WTC11 (cell line): ENCODE measurements around the gene LAMTOR5. TPM values are rescaled to one million over a fixed set of nuclear protein-coding genes. Genes with fewer than 3 reads are reported as not detected.

ENCODE experiments used
- ATAC-seq: fragments of 200-7000 bp; cut with Tn5 transposase; 2 replicates; pipeline ENCODE4 v1.10.0; 2021; ENCODE audit warnings: mild to moderate bottlenecking, moderate library complexity
- CTCF ChIA-PET: fragments of 300-600 bp; sonication (Branson Sonifier 250); formaldehyde crosslinking; loops from one replicate; lab custom pipeline; 2021; ENCODE audit warnings: antibody characterized with exemption; lab: Charles Lee
- POLR2A ChIA-PET: fragments of 350-600 bp; sonication (Branson Sonifier 250); formaldehyde crosslinking; loops from one replicate; lab custom pipeline; 2021; ENCODE audit warnings: antibody characterized with exemption; lab: Charles Lee
- DNase-seq: peaks from one replicate; pipeline ENCODE4 v3.0.0; 2021; ENCODE audit warnings: low spot score
- H3K27ac Mint-ChIP-seq: 2 replicates; pipeline ENCODE4 v1.8.0; 2021; ENCODE audit warnings: mixed read lengths
- H3K27me3 Mint-ChIP-seq: 2 replicates; pipeline ENCODE4 v1.8.0; 2021; ENCODE audit warnings: low read depth, mild to moderate bottlenecking, moderate library complexity, mixed read lengths
- H3K36me3 Mint-ChIP-seq: 2 replicates; pipeline ENCODE4 v1.8.0; 2021; ENCODE audit warnings: mixed read lengths
- H3K4me1 Mint-ChIP-seq: 2 replicates; pipeline ENCODE4 v1.8.0; 2022; ENCODE audit warnings: mixed read lengths
- H3K4me3 Mint-ChIP-seq: 2 replicates; pipeline ENCODE4 v1.8.0; 2021; ENCODE audit warnings: mild to moderate bottlenecking, moderate library complexity, mixed read lengths
- H3K9me3 Mint-ChIP-seq: 2 replicates; pipeline ENCODE4 v1.8.0; 2021; ENCODE audit warnings: mixed read lengths
- CREB1 ChIP-seq: sonication (generic); formaldehyde crosslinking; IDR thresholded peaks from 2 replicates; pipeline ENCODE4 v1.8.0; 2023; ENCODE audit warnings: mild to moderate bottlenecking, missing genetic modification reagents
- ESRRA ChIP-seq: sonication (generic); formaldehyde crosslinking; IDR thresholded peaks from 2 replicates; pipeline ENCODE4 v1.8.1; 2022; ENCODE audit warnings: mild to moderate bottlenecking, missing genetic modification reagents, borderline replicate concordance
- FOXK1 ChIP-seq: sonication (generic); formaldehyde crosslinking; IDR thresholded peaks from 2 replicates; pipeline ENCODE4 v1.8.0; 2022; ENCODE audit warnings: mild to moderate bottlenecking, moderate library complexity, missing genetic modification reagents
- MYBL2 ChIP-seq: sonication (generic); formaldehyde crosslinking; IDR thresholded peaks from 2 replicates; pipeline ENCODE4 v1.8.1; 2023; ENCODE audit warnings: mild to moderate bottlenecking, moderate library complexity, missing genetic modification reagents
- NFYB ChIP-seq: sonication (generic); formaldehyde crosslinking; conservative IDR thresholded peaks from 2 replicates; pipeline ENCODE4 v1.8.0; 2022; ENCODE audit warnings: low read depth, missing genetic modification reagents
- NR3C1 ChIP-seq: sonication (generic); formaldehyde crosslinking; conservative IDR thresholded peaks from 2 replicates; pipeline ENCODE4 v1.8.1; 2023; ENCODE audit warnings: low read depth, mild to moderate bottlenecking, missing genetic modification reagents
- OVOL2 ChIP-seq: fragments of 250-450 bp; sonication (Bioruptor Pico); IDR thresholded peaks from 2 replicates; pipeline ENCODE4 v1.9.0; 2021; ENCODE audit warnings: mild to moderate bottlenecking, borderline replicate concordance
- SMAD4 ChIP-seq: sonication (generic); formaldehyde crosslinking; IDR thresholded peaks from 2 replicates; pipeline ENCODE4 v1.8.0; 2022; ENCODE audit warnings: mild to moderate bottlenecking, missing genetic modification reagents
- ZNF121 ChIP-seq: sonication (generic); formaldehyde crosslinking; IDR thresholded peaks from 2 replicates; pipeline ENCODE4 v1.8.0; 2023; ENCODE audit warnings: missing genetic modification reagents
- ZNF232 ChIP-seq: sonication (generic); formaldehyde crosslinking; IDR thresholded peaks from 2 replicates; pipeline ENCODE4 v1.8.0; 2022; ENCODE audit warnings: mild to moderate bottlenecking, missing genetic modification reagents
- total RNA-seq: library from RNA; stranded (reverse); gene quantifications from 3 replicates; pipeline ENCODE4 v1.2.3, GENCODE V29; 2021
- TF ChIP-seq, protein P1 (sequence below): fragments of 250-450 bp; sonication (Bioruptor Pico); IDR thresholded peaks from 2 replicates; pipeline ENCODE4 v1.9.0; 2021; ENCODE audit warnings: mild to moderate bottlenecking
- TF ChIP-seq, protein P2 (sequence below): sonication (generic); formaldehyde crosslinking; IDR thresholded peaks from 2 replicates; pipeline ENCODE4 v1.8.0; 2022; ENCODE audit warnings: mild to moderate bottlenecking, missing genetic modification reagents
- TF ChIP-seq, protein P3 (sequence below): sonication (generic); formaldehyde crosslinking; IDR thresholded peaks from 2 replicates; pipeline ENCODE4 v1.8.1; 2023; ENCODE audit warnings: mild to moderate bottlenecking, missing genetic modification reagents, borderline replicate concordance
- TF ChIP-seq, protein P4 (sequence below): fragments of 250-450 bp; sonication (Bioruptor Pico); conservative IDR thresholded peaks from 2 replicates; pipeline ENCODE4 v1.9.0; 2021; ENCODE audit warnings: mild to moderate bottlenecking
- TF ChIP-seq, protein P5 (sequence below): sonication (generic); formaldehyde crosslinking; IDR thresholded peaks from 2 replicates; pipeline ENCODE4 v1.8.0; 2023; ENCODE audit warnings: mild to moderate bottlenecking, missing genetic modification reagents
- TF ChIP-seq, protein P6 (sequence below): sonication (generic); formaldehyde crosslinking; IDR thresholded peaks from 2 replicates; pipeline ENCODE4 v1.8.1; 2022; ENCODE audit warnings: mild to moderate bottlenecking, missing genetic modification reagents, moderate library complexity, borderline replicate concordance

LAMTOR5 gene
- total RNA-seq, 1 experiment from 2014 or later = 76.0 TPM

DNA sequence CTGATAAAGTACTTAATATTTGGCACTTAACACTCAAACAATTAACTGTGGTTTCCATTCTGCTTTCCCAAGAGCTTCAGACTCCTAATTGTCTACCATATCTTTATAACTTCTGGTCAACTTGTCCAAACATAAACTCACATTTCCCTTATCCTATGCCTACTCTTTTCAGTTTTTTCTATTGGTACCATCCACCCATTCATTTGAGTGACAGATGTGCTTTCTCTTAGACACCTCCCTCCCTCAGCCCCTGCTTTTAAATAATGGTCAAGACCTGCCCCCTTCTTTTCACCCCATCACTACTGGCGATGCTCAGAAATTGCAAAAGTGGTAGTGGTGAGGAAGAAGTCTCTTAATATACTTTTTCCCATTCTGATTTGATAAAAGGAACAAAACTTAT lies 22.1 kb downstream of the LAMTOR5 start:
- no peaks in the 10 kb centered on the region for H3K9me3 Mint-ChIP-seq
- H3K36me3 Mint-ChIP-seq = peaks cover 11% of the 10 kb centered on the region; the same call in 1 of the 2 replicates
- DNase-seq = no peak
- H3K4me1 Mint-ChIP-seq = peaks cover 11% of the 10 kb centered on the region
- H3K27ac Mint-ChIP-seq = no peak overlapping the region
- ChIA-PET CTCF (interaction anchor here (1.5 kb wide), 1 partner anchor 178 kb away, joined by 4 read pairs; no protein-coding TSS in a partner anchor), POLR2A (no interaction called here)
- no peak for ATAC-seq
- no peak overlapping the region for H3K4me3 Mint-ChIP-seq
- no peaks in the 10 kb centered on the region for H3K27me3 Mint-ChIP-seq
- TF ChIP-seq, protein P1, sequence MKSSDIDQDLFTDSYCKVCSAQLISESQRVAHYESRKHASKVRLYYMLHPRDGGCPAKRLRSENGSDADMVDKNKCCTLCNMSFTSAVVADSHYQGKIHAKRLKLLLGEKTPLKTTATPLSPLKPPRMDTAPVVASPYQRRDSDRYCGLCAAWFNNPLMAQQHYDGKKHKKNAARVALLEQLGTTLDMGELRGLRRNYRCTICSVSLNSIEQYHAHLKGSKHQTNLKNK = no peak
- TF ChIP-seq, protein P2, sequence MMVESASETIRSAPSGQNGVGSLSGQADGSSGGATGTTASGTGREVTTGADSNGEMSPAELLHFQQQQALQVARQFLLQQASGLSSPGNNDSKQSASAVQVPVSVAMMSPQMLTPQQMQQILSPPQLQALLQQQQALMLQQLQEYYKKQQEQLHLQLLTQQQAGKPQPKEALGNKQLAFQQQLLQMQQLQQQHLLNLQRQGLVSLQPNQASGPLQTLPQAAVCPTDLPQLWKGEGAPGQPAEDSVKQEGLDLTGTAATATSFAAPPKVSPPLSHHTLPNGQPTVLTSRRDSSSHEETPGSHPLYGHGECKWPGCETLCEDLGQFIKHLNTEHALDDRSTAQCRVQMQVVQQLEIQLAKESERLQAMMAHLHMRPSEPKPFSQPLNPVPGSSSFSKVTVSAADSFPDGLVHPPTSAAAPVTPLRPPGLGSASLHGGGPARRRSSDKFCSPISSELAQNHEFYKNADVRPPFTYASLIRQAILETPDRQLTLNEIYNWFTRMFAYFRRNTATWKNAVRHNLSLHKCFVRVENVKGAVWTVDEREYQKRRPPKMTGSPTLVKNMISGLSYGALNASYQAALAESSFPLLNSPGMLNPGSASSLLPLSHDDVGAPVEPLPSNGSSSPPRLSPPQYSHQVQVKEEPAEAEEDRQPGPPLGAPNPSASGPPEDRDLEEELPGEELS (CRISPR knock-in tag) = no peak
- TF ChIP-seq FOXK1 (no peak), NFYB (CRISPR knock-in tag) (no peak)
- TF ChIP-seq, protein P3, sequence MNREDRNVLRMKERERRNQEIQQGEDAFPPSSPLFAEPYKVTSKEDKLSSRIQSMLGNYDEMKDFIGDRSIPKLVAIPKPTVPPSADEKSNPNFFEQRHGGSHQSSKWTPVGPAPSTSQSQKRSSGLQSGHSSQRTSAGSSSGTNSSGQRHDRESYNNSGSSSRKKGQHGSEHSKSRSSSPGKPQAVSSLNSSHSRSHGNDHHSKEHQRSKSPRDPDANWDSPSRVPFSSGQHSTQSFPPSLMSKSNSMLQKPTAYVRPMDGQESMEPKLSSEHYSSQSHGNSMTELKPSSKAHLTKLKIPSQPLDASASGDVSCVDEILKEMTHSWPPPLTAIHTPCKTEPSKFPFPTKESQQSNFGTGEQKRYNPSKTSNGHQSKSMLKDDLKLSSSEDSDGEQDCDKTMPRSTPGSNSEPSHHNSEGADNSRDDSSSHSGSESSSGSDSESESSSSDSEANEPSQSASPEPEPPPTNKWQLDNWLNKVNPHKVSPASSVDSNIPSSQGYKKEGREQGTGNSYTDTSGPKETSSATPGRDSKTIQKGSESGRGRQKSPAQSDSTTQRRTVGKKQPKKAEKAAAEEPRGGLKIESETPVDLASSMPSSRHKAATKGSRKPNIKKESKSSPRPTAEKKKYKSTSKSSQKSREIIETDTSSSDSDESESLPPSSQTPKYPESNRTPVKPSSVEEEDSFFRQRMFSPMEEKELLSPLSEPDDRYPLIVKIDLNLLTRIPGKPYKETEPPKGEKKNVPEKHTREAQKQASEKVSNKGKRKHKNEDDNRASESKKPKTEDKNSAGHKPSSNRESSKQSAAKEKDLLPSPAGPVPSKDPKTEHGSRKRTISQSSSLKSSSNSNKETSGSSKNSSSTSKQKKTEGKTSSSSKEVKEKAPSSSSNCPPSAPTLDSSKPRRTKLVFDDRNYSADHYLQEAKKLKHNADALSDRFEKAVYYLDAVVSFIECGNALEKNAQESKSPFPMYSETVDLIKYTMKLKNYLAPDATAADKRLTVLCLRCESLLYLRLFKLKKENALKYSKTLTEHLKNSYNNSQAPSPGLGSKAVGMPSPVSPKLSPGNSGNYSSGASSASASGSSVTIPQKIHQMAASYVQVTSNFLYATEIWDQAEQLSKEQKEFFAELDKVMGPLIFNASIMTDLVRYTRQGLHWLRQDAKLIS (CRISPR knock-in tag) = no peak
- TF ChIP-seq, protein P4, sequence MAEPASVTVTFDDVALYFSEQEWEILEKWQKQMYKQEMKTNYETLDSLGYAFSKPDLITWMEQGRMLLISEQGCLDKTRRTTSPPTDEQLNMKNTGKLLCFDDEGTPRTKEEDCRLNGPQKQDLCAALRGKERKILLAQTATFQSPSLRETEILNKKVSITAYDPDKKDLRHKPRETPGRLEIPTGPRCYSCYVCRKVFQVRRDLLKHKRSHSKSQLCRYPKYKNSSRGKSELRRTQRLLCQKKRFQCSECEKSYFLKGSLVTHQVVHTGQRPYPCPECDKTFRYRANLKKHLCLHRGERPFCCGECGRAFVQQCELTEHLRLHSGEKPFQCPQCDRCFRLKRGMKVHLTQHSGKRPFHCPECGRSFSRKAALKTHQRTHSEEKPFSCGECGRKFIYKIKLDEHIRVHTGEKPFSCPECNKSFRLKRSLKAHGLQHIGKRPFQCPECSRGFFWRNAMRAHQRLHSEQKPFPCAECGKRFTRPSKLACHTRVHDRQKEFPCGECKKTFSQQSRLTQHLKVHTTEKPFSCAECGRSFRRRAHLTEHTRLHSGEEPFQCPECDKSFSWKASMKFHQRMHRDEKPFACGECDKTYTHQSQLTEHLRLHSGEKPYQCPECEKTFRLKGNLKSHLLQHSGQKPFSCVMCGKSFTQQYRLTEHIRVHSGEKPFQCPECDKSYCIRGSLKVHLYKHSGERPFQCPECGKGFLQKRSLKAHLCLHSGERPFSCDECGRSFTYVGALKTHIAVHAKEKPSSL (CRISPR knock-in tag) = no peak
- TF ChIP-seq, all 79 proteins: peak for 0

DNA sequence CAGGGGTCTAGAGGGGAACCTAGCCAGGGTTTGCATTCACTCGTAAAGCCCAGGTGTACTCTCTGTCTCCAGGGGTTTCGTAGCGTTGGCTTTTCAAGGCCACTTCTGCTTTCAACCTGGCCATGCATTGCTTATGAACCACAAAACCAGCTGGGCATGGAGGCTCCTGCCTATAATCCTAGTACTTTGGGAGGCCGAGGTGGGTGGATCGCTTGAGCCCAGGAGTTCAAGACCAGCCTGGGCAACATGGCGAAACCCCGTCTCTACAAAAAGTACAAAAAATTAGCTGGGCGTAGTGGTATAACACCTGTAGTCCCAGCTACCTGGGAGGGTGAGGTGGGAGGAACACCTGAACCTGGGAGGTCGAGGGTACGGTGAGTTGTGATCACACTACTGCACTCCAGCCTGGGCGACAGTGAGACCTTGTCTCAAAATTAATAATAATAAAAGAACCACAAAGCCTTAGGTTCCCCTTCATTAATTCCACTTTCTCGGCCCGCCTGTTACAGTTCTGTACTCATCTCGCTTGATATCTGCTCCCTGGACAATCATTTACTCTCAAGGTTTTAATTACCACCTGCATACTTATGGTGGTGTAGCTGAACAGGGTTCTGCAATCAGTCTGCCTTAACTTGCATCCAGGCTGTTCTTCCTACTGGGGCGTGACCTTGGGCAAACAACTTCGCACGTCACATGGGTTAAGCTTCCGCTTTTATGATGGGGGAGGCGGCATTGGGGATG lies 22.7 kb downstream of the LAMTOR5 start:
- H3K9me3 Mint-ChIP-seq = no peaks in the 10 kb centered on the region
- H3K4me3 Mint-ChIP-seq = no peak overlapping the region
- H3K27me3 Mint-ChIP-seq = no peaks in the 10 kb centered on the region
- POLR2A ChIA-PET = no interaction called here
- peaks cover 16% of the 10 kb centered on the region for H3K36me3 Mint-ChIP-seq
- no peak for DNase-seq
- H3K4me1 Mint-ChIP-seq = peaks cover 5% of the 10 kb centered on the region; the same call in 1 of the 2 replicates
- no peak for ATAC-seq
- CTCF ChIA-PET = interaction anchor here (1.2 kb wide), 1 partner anchor 188 kb away, joined by 3 read pairs; no protein-coding TSS in a partner anchor
- H3K27ac Mint-ChIP-seq = no peak overlapping the region
- TF ChIP-seq NR3C1 (CRISPR knock-in tag) (no peak), ZNF232 (CRISPR knock-in tag) (no peak), SMAD4 (CRISPR knock-in tag) (no peak), OVOL2 (CRISPR knock-in tag) (no peak), CREB1 (no peak), ZNF121 (no peak), MYBL2 (no peak), ESRRA (CRISPR knock-in tag) (no peak)
- TF ChIP-seq, protein P3 (CRISPR knock-in tag) = no peak
- TF ChIP-seq, protein P5, sequence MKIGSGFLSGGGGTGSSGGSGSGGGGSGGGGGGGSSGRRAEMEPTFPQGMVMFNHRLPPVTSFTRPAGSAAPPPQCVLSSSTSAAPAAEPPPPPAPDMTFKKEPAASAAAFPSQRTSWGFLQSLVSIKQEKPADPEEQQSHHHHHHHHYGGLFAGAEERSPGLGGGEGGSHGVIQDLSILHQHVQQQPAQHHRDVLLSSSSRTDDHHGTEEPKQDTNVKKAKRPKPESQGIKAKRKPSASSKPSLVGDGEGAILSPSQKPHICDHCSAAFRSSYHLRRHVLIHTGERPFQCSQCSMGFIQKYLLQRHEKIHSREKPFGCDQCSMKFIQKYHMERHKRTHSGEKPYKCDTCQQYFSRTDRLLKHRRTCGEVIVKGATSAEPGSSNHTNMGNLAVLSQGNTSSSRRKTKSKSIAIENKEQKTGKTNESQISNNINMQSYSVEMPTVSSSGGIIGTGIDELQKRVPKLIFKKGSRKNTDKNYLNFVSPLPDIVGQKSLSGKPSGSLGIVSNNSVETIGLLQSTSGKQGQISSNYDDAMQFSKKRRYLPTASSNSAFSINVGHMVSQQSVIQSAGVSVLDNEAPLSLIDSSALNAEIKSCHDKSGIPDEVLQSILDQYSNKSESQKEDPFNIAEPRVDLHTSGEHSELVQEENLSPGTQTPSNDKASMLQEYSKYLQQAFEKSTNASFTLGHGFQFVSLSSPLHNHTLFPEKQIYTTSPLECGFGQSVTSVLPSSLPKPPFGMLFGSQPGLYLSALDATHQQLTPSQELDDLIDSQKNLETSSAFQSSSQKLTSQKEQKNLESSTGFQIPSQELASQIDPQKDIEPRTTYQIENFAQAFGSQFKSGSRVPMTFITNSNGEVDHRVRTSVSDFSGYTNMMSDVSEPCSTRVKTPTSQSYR (CRISPR knock-in tag) = no peak
- TF ChIP-seq, protein P6, sequence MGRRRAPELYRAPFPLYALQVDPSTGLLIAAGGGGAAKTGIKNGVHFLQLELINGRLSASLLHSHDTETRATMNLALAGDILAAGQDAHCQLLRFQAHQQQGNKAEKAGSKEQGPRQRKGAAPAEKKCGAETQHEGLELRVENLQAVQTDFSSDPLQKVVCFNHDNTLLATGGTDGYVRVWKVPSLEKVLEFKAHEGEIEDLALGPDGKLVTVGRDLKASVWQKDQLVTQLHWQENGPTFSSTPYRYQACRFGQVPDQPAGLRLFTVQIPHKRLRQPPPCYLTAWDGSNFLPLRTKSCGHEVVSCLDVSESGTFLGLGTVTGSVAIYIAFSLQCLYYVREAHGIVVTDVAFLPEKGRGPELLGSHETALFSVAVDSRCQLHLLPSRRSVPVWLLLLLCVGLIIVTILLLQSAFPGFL = no peak
